Forelimb muscle (tissue), 1 donor: ENCODE results near the gene OR1I1. TPM values are rescaled to one million over a fixed set of nuclear protein-coding genes. Genes with fewer than 3 reads are reported as not detected.

Experiments
- polyA plus RNA-seq: library from polyadenylated mRNA; unstranded; fragments of 120-200 nt; gene quantifications from one replicate; pipeline ENCODE4 v1.2.1, GENCODE V29; 2013; ENCODE audit not compliant: insufficient read length

OR1I1 gene
- polyA plus RNA-seq, 1 donor: 0.06 TPM

Other genes starting within 250 kb of the OR1I1 start
- not detected for gene OR7A5, start 247.0 kb upstream of the OR1I1 start, polyA plus RNA-seq
- 0.11 TPM for gene OR7C1, start 247.0 kb upstream of the OR1I1 start, polyA plus RNA-seq
- gene OR7A10, start 233.3 kb upstream of the OR1I1 start, polyA plus RNA-seq: not detected
- 0.05 TPM for gene OR7A17, start 196.1 kb upstream of the OR1I1 start, polyA plus RNA-seq
- not detected for gene OR7C2, start 140.7 kb upstream of the OR1I1 start, polyA plus RNA-seq
- 0.20 TPM for gene SLC1A6, start 102.3 kb upstream of the OR1I1 start, polyA plus RNA-seq
- gene CASP14, start 32.7 kb upstream of the OR1I1 start, polyA plus RNA-seq: 0.05 TPM
- gene SYDE1, start 25.2 kb downstream of the OR1I1 start, polyA plus RNA-seq: 12.7 TPM
- 131 TPM for gene NOTCH3, start 118.8 kb downstream of the OR1I1 start, polyA plus RNA-seq
- 0.30 TPM for gene EPHX3, start 150.2 kb downstream of the OR1I1 start, polyA plus RNA-seq